ENCODE data around the gene PTGDS.

DNA sequence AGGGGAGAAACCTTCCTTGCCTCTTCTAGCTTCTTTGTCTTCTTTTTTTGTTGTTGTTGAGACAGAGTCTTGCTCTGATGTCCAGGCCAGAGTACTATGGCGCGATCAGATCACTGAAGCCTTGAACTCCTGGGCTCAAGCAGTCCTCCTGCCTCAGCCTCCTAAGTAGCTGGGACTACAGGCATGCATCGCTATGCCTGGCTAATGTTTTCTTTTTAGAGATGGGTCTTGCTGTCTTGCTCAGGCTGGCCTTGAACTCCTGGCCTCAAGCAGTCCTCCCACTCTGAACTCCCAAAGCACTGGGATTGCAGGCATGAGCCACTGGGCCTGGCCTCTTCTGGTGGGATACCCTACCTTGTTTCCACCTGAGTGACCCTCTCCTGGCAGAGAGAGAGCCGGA is 11.6 kb downstream of the PTGDS start:
- TF ChIP-seq TCF12 (IDR thresholded peaks at IDR 0.05; ENCODE audit: low read depth) (no peak), ZBTB7A (IDR thresholded peaks at IDR 0.05; ENCODE audit: low read depth) (no peak), TAF1 (IDR thresholded peaks at IDR 0.05; ENCODE audit: low read depth) (no peak)
- TF ChIP-seq, protein P1, sequence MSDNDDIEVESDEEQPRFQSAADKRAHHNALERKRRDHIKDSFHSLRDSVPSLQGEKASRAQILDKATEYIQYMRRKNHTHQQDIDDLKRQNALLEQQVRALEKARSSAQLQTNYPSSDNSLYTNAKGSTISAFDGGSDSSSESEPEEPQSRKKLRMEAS (IDR thresholded peaks at IDR 0.05), result no peak
